ENCODE results near the gene CTIF.

The CTIF gene

GRCh38 chr18:48705531-48705930, 166.7 kb downstream of the CTIF start:
- Mint-ChIP-seq H3K4me1 (peaks cover 18% of the 10 kb centered on the region), H3K4me3 (no peak overlapping the region), H3K27ac (no peak overlapping the region), H3K36me3 (ENCODE audit: low read depth) (peaks cover 5% of the 10 kb centered on the region), H3K9me3 (no peaks in the 10 kb centered on the region), H3K27me3 (ENCODE audit: low read depth, poor library complexity) (peaks cover 3% of the 10 kb centered on the region)
- no peak for TF ChIP-seq CTCF (IDR thresholded peaks at IDR 0.05)
- DNase-seq = no peak

- Mint-ChIP-seq H3K27ac (peak overlapping the region; percentile 46), H3K27me3 (ENCODE audit: low read depth, poor library complexity) (peaks cover 5% of the 10 kb centered on the region)
Measured at GRCh38 chr18:48706731-48707130, 167.9 kb downstream of the CTIF start.

GRCh38 chr18:48707636-48708296, 168.9 kb downstream of the CTIF start:
- Mint-ChIP-seq H3K9me3 (no peaks in the 10 kb centered on the region), H3K36me3 (ENCODE audit: low read depth) (peaks cover 5% of the 10 kb centered on the region), H3K27me3 (ENCODE audit: low read depth, poor library complexity) (peaks cover 5% of the 10 kb centered on the region), H3K27ac (no peak overlapping the region), H3K4me1 (peaks cover 22% of the 10 kb centered on the region), H3K4me3 (no peak overlapping the region)
- no peak for TF ChIP-seq CTCF (IDR thresholded peaks at IDR 0.05)
- DNase-seq = no peak

More at GRCh38 chr18:48706731-48707130, 167.9 kb downstream of the CTIF start:
- Mint-ChIP-seq H3K9me3 (no peaks in the 10 kb centered on the region), H3K36me3 (ENCODE audit: low read depth) (peaks cover 5% of the 10 kb centered on the region), H3K4me3 (no peak overlapping the region), H3K4me1 (peaks cover 17% of the 10 kb centered on the region)
- no peak for DNase-seq
- TF ChIP-seq CTCF (IDR thresholded peaks at IDR 0.05) = no peak

GRCh38 chr18:48708807-48709206, 170.0 kb downstream of the CTIF start:
- Mint-ChIP-seq H3K4me1 (peaks cover 24% of the 10 kb centered on the region), H3K36me3 (ENCODE audit: low read depth) (peaks cover 5% of the 10 kb centered on the region), H3K27ac (no peak overlapping the region), H3K4me3 (no peak overlapping the region), H3K9me3 (no peaks in the 10 kb centered on the region), H3K27me3 (ENCODE audit: low read depth, poor library complexity) (peaks cover 5% of the 10 kb centered on the region)
- no peak for TF ChIP-seq CTCF (IDR thresholded peaks at IDR 0.05)
- DNase-seq = no peak

GRCh38 chr18:48709371-48710062, 170.7 kb downstream of the CTIF start:
- Mint-ChIP-seq H3K27ac (no peak overlapping the region), H3K9me3 (no peaks in the 10 kb centered on the region), H3K4me3 (no peak overlapping the region), H3K4me1 (peaks cover 30% of the 10 kb centered on the region), H3K27me3 (ENCODE audit: low read depth, poor library complexity) (peaks cover 5% of the 10 kb centered on the region), H3K36me3 (ENCODE audit: low read depth) (peaks cover 5% of the 10 kb centered on the region)
- no peak for DNase-seq
- TF ChIP-seq CTCF (IDR thresholded peaks at IDR 0.05) = no peak
